Measurements from ENCODE around the gene CASP6. TPM values are rescaled to one million over a fixed set of nuclear protein-coding genes. Genes with fewer than 3 reads are reported as not detected.

Gene CASP6
- total and polyA plus RNA-seq, 4 donors: 11.1 to 30.1 (median 16.8) TPM

DNA sequence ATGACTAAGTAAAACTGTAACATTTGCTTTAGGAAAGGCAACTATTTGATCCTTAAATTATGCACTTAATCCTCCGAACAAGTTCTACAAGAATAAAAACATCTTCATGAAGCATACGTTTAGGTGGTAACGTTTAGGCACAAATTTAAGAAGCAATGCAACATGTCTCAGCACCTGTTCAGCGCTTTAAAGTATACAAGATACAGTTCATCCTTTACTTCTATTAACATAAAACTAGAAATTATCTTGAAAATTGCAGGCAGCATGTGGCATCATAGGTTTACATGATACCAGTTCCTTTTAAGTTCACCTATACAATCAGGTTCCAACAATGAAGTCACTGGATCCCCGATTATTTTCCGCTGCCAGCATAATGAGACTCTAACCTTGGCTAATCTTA is 25.1 kb upstream of the CASP6 start:
- intact Hi-C loops (cut with DNase I): loop anchor here in 1 of 2 donors (2.0 kb wide), 1 partner anchor 26 kb away; the partner anchor contains the start of gene CASP6
- Histone ChIP-seq H3K27me3 (ENCODE audit: control insufficient read depth in 1 of 2, insufficient read depth in 2 of 2, low read length in 1 of 2) (no peaks in the 10 kb centered on the region), H3K4me1 (ENCODE audit: control insufficient read depth in 1 of 2, insufficient read depth in 2 of 2, low read length in 2 of 2) (no peaks in the 10 kb centered on the region), H3K27ac (ENCODE audit: low read depth in 1 of 2, low read length in 2 of 2) (no peak overlapping the region), H3K4me3 (ENCODE audit: low read length in 2 of 2) (no peak overlapping the region), H3K9me3 (ENCODE audit: control insufficient read depth, low read length) (no peaks in the 10 kb centered on the region), H3K36me3 (ENCODE audit: control insufficient read depth in 1 of 2, insufficient read depth in 2 of 2, low read length in 1 of 2) (no peaks in the 10 kb centered on the region)
- ATAC-seq (ENCODE audit: low FRiP score): no peak
- WGBS, 2 donors: 87% methylated on average over 6 of the region's 6 CpGs
- DNase-seq: no peak

DNA sequence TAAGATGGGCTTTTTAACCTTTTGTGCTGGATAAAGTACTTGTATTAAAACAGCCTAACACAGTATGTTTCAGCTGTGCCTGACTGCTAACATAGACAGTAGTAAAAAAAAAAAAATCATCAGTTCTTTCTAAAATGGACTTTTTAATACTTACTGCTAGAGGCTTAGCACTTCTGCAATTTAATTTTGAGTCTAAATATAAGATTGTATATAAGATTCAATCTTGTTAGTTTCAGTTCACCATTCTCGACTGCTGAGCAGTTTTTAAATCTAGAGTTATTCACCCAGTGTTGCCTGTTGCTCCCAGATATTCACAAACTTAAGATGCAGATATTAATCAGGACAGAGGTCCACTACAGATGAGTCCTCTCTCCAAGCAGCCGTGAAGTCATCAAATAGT is 19.9 kb upstream of the CASP6 start:
- Histone ChIP-seq H3K9me3 (ENCODE audit: control insufficient read depth, low read length) (no peaks in the 10 kb centered on the region), H3K4me1 (ENCODE audit: control insufficient read depth in 1 of 2, insufficient read depth in 2 of 2, low read length in 2 of 2) (no peaks in the 10 kb centered on the region), H3K4me3 (ENCODE audit: low read length in 2 of 2) (no peak overlapping the region), H3K36me3 (ENCODE audit: control insufficient read depth in 1 of 2, insufficient read depth in 2 of 2, low read length in 1 of 2) (no peaks in the 10 kb centered on the region), H3K27ac (ENCODE audit: low read depth in 1 of 2, low read length in 2 of 2) (no peak overlapping the region), H3K27me3 (ENCODE audit: control insufficient read depth in 1 of 2, insufficient read depth in 2 of 2, low read length in 1 of 2) (no peaks in the 10 kb centered on the region)
- DNase-seq (no peak), ATAC-seq (ENCODE audit: low FRiP score) (no peak)
- 92 to 94% methylated on average over 2 of the region's 2 CpGs for WGBS, 2 donors
- intact Hi-C loops (cut with DNase I): no loop called here

DNA sequence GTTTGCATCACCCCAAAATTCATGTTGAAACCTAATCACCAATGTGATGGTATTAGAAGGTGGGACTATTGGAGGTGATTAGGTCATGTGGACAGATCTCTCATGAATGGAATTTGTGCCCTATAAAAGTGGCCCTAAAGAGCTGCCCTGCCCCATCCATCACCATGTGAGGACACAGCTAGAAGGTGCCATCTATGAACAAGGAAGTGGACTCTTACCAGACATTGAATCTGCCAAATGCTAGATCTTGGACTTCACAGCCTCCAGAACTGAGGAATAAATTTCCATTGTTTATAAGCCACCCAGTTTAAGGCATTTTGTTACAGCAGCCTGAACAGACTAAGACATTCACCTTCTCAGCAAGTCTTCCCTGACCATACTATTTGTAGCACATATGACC is 19.1 kb upstream of the CASP6 start:
- Histone ChIP-seq H3K36me3 (ENCODE audit: control insufficient read depth in 1 of 2, insufficient read depth in 2 of 2, low read length in 1 of 2) (no peaks in the 10 kb centered on the region), H3K27ac (ENCODE audit: low read depth in 1 of 2, low read length in 2 of 2) (no peak overlapping the region), H3K27me3 (ENCODE audit: control insufficient read depth in 1 of 2, insufficient read depth in 2 of 2, low read length in 1 of 2) (no peaks in the 10 kb centered on the region), H3K9me3 (ENCODE audit: control insufficient read depth, low read length) (no peaks in the 10 kb centered on the region), H3K4me3 (ENCODE audit: low read length in 2 of 2) (no peak overlapping the region), H3K4me1 (ENCODE audit: control insufficient read depth in 1 of 2, insufficient read depth in 2 of 2, low read length in 2 of 2) (no peaks in the 10 kb centered on the region)
- ATAC-seq (ENCODE audit: low FRiP score): no peak
- no peak for DNase-seq
- intact Hi-C loops (cut with DNase I): no loop called here

DNA sequence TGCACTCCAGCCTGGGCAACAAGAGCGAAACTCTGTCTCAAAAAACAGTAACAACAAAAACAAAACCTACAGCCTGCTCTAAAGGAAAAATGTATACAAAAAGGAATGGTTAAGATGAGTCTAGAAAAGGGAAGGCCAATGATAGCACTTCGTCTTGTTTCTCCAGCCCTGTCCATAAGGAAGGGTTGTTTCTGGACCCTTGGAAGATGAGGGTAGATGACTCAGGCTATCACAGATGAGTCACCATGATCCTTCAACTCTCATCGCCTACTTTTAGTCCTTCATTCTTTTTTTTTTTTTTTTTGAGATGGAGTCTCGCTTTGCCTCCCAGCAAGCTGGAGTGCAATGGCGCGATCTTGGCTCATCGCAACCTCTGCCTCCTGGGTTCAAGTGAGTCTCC is 17.8 kb upstream of the CASP6 start:
- DNase-seq (no peak), ATAC-seq (ENCODE audit: low FRiP score) (no peak)
- intact Hi-C loops (cut with DNase I): no loop called here
- 96 to 97% methylated on average over 7 of the region's 7 CpGs for WGBS, 2 donors
- no peaks in the 10 kb centered on the region for H3K9me3 ChIP-seq (ENCODE audit: control insufficient read depth, low read length)
- no peaks in the 10 kb centered on the region for H3K27me3 ChIP-seq (ENCODE audit: control insufficient read depth in 1 of 2, insufficient read depth in 2 of 2, low read length in 1 of 2)
- H3K4me1 ChIP-seq (ENCODE audit: control insufficient read depth in 1 of 2, insufficient read depth in 2 of 2, low read length in 2 of 2): no peaks in the 10 kb centered on the region
- no peak overlapping the region for H3K4me3 ChIP-seq (ENCODE audit: low read length in 2 of 2)
- peaks cover 0 to 4% of the 10 kb centered on the region in 2 donors for H3K36me3 ChIP-seq (ENCODE audit: control insufficient read depth in 1 of 2, insufficient read depth in 2 of 2, low read length in 1 of 2)
- H3K27ac ChIP-seq (ENCODE audit: low read depth in 1 of 2, low read length in 2 of 2): no peak overlapping the region

DNA sequence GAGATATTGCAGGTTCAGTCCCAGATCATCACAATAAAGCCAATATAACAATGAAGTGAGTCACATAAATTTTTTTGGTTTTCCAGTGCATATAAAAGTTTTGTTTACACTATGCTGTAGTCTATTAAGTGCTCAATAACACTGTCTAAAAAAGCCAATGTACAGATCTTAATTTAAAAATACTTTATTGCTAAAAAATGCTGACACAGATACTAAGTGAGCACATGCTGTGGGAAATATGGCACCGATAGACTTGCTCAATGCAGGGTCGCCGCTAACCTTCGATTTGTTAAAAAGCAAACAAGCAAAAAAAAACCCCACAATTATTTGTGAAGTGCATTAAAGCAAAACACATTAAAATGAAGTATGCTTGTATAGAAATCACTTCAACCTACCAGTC is 16.4 kb upstream of the CASP6 start:
- Histone ChIP-seq H3K9me3 (ENCODE audit: control insufficient read depth, low read length) (no peaks in the 10 kb centered on the region), H3K36me3 (ENCODE audit: control insufficient read depth in 1 of 2, insufficient read depth in 2 of 2, low read length in 1 of 2) (peaks cover 0 to 4% of the 10 kb centered on the region in 2 donors), H3K4me3 (ENCODE audit: low read length in 2 of 2) (no peak overlapping the region), H3K4me1 (ENCODE audit: control insufficient read depth in 1 of 2, insufficient read depth in 2 of 2, low read length in 2 of 2) (no peaks in the 10 kb centered on the region), H3K27ac (ENCODE audit: low read depth in 1 of 2, low read length in 2 of 2) (no peak overlapping the region), H3K27me3 (ENCODE audit: control insufficient read depth in 1 of 2, insufficient read depth in 2 of 2, low read length in 1 of 2) (no peaks in the 10 kb centered on the region)
- intact Hi-C loops (cut with DNase I): no loop called here
- ATAC-seq (ENCODE audit: low FRiP score) (no peak), DNase-seq (no peak)
- WGBS, 2 donors: 95 to 96% methylated on average over 4 of the region's 4 CpGs

DNA sequence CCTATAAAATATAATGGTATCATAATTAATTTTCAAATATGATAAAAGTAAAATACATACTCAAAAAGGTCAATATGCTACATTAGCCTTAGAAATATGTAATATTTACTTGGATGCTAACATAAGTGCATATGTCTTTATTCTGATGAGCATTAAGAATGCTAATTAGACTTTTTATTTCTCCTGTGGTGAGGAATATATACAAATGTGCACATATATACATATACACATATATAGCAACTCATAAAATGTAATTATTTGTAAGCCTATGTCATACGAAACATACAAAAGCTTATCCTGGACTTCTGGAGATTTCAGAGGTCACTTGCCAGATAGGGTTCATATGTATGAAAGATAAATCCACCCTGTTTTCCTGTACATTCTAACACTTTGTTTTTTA is 15.5 kb upstream of the CASP6 start:
- no peaks in the 10 kb centered on the region for H3K27me3 ChIP-seq (ENCODE audit: control insufficient read depth in 1 of 2, insufficient read depth in 2 of 2, low read length in 1 of 2)
- H3K4me3 ChIP-seq (ENCODE audit: low read length in 2 of 2): no peak overlapping the region
- intact Hi-C loops (cut with DNase I): no loop called here
- H3K9me3 ChIP-seq (ENCODE audit: control insufficient read depth, low read length): no peaks in the 10 kb centered on the region
- no peaks in the 10 kb centered on the region for H3K4me1 ChIP-seq (ENCODE audit: control insufficient read depth in 1 of 2, insufficient read depth in 2 of 2, low read length in 2 of 2)
- ATAC-seq (ENCODE audit: low FRiP score) (no peak), DNase-seq (no peak)
- no peak overlapping the region for H3K27ac ChIP-seq (ENCODE audit: low read depth in 1 of 2, low read length in 2 of 2)
- 92 to 99% methylated on average over 1 of the region's 1 CpG for WGBS, 2 donors
- H3K36me3 ChIP-seq (ENCODE audit: control insufficient read depth in 1 of 2, insufficient read depth in 2 of 2, low read length in 1 of 2): peaks cover 0 to 4% of the 10 kb centered on the region in 2 donors

DNA sequence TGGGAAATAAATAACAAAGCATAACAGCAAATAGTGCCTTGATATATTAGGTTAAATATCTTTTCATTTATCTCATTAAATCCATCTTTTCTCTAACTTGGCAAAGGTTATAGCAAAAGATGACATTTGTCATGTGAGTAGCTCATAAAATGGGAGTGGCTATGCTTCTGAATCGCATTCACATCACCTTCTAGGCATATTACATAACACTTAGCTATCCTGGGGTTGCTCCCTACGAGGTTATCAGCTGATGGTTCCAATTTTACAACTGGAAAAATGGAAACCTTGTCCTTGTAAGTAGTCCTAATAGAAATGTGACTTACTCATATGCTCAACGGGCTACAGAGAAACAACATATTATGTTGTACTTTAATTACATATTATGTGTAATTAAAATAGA is 10.3 kb upstream of the CASP6 start:
- Histone ChIP-seq H3K4me3 (ENCODE audit: low read length in 2 of 2) (no peak overlapping the region), H3K27me3 (ENCODE audit: control insufficient read depth in 1 of 2, insufficient read depth in 2 of 2, low read length in 1 of 2) (no peaks in the 10 kb centered on the region), H3K9me3 (ENCODE audit: control insufficient read depth, low read length) (no peaks in the 10 kb centered on the region), H3K36me3 (ENCODE audit: control insufficient read depth in 1 of 2, insufficient read depth in 2 of 2, low read length in 1 of 2) (peaks cover 2 to 4% of the 10 kb centered on the region in 2 donors), H3K27ac (ENCODE audit: low read depth in 1 of 2, low read length in 2 of 2) (no peak overlapping the region), H3K4me1 (ENCODE audit: control insufficient read depth in 1 of 2, insufficient read depth in 2 of 2, low read length in 2 of 2) (no peaks in the 10 kb centered on the region)
- DNase-seq: no peak
- ATAC-seq (ENCODE audit: low FRiP score): no peak
- 91 to 94% methylated on average over 3 of the region's 3 CpGs for WGBS, 2 donors
- intact Hi-C loops (cut with DNase I): no loop called here

DNA sequence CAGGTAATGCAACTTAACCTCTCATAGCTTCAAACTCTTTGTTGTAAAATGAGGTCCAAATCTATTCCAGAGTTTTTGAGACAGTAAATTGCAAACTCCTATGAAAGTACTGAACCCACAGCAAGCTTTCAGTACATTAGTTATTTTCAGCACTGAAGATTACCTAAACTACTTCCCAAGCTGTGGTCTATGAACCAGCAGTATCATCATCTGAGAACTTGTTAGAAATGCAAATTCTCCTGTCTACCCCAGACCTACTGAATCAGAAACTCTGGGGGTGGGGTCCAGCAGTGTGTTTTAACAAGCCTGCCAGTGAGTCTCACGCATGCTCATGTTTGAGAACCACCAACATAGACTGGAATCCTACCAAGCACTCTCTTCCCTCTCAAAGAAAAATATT is 5.7 kb upstream of the CASP6 start:
- 75 to 81% methylated on average over 1 of the region's 1 CpG for WGBS, 2 donors
- Histone ChIP-seq H3K9me3 (ENCODE audit: control insufficient read depth, low read length) (no peaks in the 10 kb centered on the region), H3K4me3 (ENCODE audit: low read length in 2 of 2) (no peak overlapping the region), H3K4me1 (ENCODE audit: control insufficient read depth in 1 of 2, insufficient read depth in 2 of 2, low read length in 2 of 2) (no peaks in the 10 kb centered on the region), H3K36me3 (ENCODE audit: control insufficient read depth in 1 of 2, insufficient read depth in 2 of 2, low read length in 1 of 2) (peaks cover 0 to 2% of the 10 kb centered on the region in 2 donors), H3K27ac (ENCODE audit: low read depth in 1 of 2, low read length in 2 of 2) (no peak overlapping the region), H3K27me3 (ENCODE audit: control insufficient read depth in 1 of 2, insufficient read depth in 2 of 2, low read length in 1 of 2) (no peaks in the 10 kb centered on the region)
- ATAC-seq (ENCODE audit: low FRiP score) (no peak), DNase-seq (no peak)
- intact Hi-C loops (cut with DNase I): loop anchor here in 1 of 2 donors (10.0 kb wide), 1 partner anchor 274 kb away; the partner anchor contains the start of gene SEC24B

DNA sequence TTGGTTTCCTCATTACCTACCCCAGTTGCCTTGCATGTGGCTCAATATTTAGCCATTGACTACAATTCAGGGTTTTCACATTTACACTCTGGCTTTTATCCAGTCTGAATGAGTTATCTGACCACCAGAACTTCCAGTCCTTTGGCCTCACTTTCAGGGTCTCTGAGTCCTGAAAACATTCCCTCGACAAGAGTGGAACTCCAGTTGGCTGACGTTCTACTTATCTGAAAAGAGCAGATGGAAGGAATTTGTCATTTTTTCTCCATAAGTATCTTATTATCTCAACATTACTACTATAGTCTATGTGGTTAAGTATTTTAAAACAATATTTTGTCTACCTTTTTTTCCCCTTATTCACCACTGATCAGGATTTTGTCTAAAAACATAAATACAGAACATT is 5.2 kb upstream of the CASP6 start:
- intact Hi-C loops (cut with DNase I): loop anchor here in 1 of 2 donors (10.0 kb wide), 1 partner anchor 274 kb away; the partner anchor contains the start of gene SEC24B
- 6 to 9% methylated on average over 2 of the region's 2 CpGs for WGBS, 2 donors
- H3K4me3 ChIP-seq (ENCODE audit: low read length in 2 of 2): no peak overlapping the region
- peaks cover 0 to 2% of the 10 kb centered on the region in 2 donors for H3K36me3 ChIP-seq (ENCODE audit: control insufficient read depth in 1 of 2, insufficient read depth in 2 of 2, low read length in 1 of 2)
- no peak overlapping the region for H3K27ac ChIP-seq (ENCODE audit: low read depth in 1 of 2, low read length in 2 of 2)
- DNase-seq (no peak), ATAC-seq (ENCODE audit: low FRiP score) (no peak)
- no peaks in the 10 kb centered on the region for H3K4me1 ChIP-seq (ENCODE audit: control insufficient read depth in 1 of 2, insufficient read depth in 2 of 2, low read length in 2 of 2)
- H3K9me3 ChIP-seq (ENCODE audit: control insufficient read depth, low read length): no peaks in the 10 kb centered on the region
- no peaks in the 10 kb centered on the region for H3K27me3 ChIP-seq (ENCODE audit: control insufficient read depth in 1 of 2, insufficient read depth in 2 of 2, low read length in 1 of 2)
